ENCODE results near the gene HSF2BP.
"Not testable (repeated sequence)": the region's sequence is repeated elsewhere in the genome, so short reads cannot be mapped to it uniquely, and the experiment has no call there.

DNA sequence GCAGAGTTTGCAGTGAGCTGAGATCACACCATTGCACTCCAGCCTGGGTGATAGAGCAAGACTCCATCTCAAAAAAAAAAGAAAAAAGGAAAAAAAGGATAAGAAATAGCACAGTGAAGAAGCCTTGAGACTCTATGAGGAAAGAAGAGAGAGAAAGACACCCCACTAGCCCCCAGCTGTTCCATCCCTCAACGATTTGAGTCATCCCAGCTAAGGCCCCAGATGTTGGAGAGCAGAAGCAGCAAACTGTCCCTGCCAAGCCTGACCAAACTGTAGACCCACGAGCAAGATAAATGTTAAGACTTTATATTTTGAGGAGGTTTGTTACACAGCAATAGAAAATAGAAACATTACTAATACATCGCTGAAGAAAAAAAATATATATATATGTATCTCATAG, 42.4 kb downstream of the HSF2BP start:
- TF ChIP-seq, protein P1, sequence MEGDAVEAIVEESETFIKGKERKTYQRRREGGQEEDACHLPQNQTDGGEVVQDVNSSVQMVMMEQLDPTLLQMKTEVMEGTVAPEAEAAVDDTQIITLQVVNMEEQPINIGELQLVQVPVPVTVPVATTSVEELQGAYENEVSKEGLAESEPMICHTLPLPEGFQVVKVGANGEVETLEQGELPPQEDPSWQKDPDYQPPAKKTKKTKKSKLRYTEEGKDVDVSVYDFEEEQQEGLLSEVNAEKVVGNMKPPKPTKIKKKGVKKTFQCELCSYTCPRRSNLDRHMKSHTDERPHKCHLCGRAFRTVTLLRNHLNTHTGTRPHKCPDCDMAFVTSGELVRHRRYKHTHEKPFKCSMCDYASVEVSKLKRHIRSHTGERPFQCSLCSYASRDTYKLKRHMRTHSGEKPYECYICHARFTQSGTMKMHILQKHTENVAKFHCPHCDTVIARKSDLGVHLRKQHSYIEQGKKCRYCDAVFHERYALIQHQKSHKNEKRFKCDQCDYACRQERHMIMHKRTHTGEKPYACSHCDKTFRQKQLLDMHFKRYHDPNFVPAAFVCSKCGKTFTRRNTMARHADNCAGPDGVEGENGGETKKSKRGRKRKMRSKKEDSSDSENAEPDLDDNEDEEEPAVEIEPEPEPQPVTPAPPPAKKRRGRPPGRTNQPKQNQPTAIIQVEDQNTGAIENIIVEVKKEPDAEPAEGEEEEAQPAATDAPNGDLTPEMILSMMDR (IDR thresholded peaks at IDR 0.05): not testable (repeated sequence)
- TF ChIP-seq POLR2A, EP300, POLR2AphosphoS5 (IDR thresholded peaks at IDR 0.05): not testable (repeated sequence)

Data from upper lobe of left lung (tissue), 4 donors.